CD4-positive, alpha-beta T cell treated with Interleukin-12 subunit alpha and Interleukin-12 subunit beta, for 1 hour (primary cell): ENCODE results near the gene TENT5D.
"Not testable (repeated sequence)": the region's sequence is repeated elsewhere in the genome, so short reads cannot be mapped to it uniquely, and the experiment has no call there.

Experiments
- DNase-seq: peaks from one replicate; pipeline ENCODE4 v3.0.0-alpha.2; 2020

The TENT5D gene

DNA sequence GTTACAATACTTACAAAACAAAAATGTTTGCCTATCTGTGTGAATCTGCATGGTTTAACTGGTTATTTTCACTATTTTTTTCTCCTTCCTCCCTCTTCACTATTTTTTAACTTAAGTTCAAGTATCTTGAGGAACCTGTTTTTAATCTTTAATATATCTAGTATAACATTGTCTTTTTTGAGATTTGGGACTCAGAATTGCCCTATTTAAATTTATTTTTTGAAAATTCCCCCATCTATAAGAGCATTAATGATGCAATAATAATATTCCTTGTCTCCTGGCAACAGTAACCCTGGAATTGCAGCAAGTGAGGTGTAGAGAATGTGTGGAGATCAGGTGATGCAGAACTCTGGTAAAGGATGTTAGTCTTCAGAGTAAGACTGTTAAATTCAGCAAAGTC is at the start of gene TENT5D:
Gene TENT5D (plus strand): TSS at position 301 of the 400 bp plus-strand sequence. CDS start 22,093 bp downstream, outside the sequence.
- DNase-seq = no peak

DNA sequence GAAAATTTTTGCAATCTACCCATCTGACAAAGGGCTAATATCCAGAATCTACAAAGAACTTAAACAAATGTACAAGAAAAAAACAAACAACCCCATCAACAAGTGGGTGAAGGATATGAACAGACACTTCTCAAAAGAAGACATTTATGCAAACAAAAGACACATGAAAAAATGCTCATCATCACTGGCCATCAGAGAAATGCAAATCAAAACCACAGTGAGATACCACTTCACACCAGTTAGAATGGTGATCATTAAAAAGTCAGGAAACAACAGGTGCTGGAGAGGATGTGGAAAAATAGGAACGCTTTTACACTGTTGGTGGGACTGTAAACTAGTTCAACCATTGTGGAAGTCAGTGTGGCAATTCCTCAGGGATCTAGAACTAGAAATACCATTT is 34.6 kb upstream of the TENT5D start:
- DNase-seq = not testable (repeated sequence)

DNA sequence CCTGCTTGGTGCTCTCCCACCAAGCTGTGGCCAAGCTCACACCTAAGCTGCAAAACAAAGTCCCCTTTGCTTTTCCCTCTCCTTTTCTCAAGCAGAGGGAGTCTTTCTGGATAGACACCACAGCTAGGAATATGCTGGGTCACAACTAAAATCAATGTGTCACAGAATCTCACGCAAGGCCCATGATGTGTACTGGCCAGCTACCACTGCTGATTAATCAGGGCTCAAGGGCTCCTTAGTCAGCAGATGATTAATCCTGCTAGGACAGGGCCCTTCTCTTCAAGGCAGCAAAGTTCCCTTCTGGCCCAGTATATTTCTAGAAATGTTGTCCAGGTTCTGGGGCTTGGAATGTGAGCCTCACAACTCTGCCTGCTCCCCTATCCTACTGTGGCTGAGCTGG is 32.0 kb upstream of the TENT5D start:
- DNase-seq = no peak

DNA sequence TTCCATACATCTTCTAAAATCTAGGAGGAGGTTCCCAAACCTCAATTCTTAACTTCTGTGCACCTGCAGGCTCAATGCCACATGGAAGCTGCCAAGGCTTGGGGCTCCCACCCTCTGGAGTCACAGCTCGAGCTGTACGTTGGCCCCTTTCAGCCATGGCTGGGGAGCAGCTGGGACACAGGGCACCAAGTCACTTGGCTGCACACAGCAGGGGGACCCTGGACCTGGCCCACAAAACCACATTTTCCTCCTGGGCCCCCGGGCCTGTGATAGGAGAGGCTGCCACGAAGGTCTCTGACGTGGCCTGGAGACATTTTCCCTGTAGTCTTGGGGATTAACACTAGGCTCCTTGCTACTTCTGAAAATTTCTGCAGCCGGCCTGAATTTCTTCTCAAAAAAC is 8.2 kb upstream of the TENT5D start:
- no peak for DNase-seq

DNA sequence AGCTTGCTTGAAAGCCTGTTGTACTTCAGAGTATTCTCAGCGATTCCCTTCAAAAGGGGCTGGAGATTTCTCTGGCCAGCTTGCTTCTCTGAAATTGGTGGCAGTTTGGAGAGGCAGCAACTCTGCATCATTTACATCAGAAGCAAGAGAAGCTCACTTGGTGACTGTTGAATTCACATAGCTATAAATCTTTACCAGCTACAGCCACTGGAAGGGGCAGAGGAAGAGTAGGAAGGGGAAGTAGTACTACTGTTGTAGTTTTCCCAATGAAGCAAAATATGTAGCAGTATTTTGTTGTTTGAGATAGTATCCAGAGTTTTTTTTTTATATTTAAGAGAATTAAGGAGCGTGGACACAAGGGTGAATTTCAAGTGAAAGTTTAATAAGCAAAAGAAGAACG is 2.8 kb downstream of the TENT5D start:
- DNase-seq = no peak

DNA sequence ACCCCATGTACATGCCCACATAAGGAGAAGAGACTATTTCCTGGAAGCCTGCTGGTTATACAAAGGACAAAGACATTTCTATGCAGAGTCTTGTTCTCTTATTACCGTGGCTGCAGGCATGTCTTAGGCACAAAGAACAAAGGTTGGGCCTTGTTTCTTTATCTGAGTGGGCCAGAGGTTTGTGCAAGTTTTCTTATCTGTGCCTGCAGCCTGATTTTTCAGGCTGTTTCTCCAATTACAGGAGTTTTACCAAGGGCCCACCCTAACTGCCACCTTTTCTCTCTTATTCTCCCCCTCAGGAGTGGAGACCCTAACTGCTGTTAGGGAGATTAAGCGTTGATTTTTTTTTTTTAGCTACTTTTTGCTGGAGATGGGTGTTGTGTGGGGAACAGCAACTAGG is 3.5 kb downstream of the TENT5D start:
- no peak for DNase-seq

DNA sequence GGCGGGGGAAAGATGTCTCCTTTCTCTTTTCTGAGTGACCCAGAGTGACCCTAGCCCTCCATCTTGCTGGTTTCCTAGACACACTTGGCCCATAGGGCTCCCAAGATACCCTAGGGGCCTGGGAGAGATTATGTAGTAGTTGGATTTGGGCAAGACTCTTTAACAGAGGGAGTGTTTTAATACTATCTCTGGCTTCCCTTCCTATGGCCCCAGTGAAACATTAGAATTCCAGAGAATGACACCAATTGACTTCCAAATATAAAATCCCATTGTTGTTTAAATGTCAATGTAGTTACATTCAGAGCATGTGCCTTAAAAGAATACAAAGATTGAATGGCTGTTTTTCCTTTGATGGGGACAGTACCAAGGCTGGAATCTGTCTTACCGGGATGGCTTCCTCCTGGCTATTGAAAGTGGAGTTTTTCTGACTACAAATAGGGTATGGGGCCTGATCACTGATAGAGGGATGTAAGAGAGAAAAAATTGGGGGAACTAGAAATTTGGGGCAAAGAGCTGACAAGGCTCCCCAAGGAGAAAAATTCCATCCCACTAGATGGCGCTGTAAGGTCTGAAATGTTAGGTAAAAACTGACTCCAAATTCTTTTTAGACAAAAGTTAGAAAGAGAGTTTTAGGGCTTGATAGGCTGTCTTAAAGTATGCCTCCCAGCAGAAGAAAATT is 10.7 kb downstream of the TENT5D start:
- DNase-seq = no peak

DNA sequence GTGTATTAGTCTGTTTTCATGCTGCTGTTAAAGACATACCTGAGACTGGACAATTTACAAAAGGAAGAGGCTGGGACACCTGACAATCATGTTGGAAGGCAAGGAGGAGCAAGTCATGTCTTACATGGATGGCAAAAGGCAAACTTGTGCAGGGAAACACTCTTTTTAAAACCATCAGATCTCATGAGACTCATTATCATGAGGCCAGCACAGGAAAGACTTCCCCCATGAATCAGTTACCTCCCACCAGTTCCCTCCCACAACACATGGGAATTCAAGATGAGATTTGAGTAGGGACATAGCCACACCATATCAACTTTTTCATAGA is 11.2 kb downstream of the TENT5D start:
- no peak for DNase-seq

DNA sequence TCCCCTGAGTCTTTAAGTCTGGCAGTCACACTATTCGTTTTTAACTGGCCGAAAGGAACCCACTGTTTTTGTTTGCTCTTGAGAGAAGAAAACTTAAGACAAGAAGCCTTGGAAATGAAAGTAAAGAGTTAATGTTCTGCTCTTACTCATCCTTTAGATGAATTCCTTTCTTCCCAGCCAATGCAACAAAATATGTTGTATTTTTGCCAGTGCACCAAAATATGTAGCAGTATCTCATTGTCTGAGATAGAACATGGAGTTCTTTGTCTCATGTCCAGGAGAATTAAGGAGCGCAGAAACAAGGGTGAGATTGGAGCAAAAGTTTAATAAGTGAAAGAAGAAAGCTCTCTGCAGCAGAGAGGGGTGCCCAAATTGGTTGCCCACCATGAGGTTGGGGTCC is 12.2 kb downstream of the TENT5D start:
- no peak for DNase-seq

DNA sequence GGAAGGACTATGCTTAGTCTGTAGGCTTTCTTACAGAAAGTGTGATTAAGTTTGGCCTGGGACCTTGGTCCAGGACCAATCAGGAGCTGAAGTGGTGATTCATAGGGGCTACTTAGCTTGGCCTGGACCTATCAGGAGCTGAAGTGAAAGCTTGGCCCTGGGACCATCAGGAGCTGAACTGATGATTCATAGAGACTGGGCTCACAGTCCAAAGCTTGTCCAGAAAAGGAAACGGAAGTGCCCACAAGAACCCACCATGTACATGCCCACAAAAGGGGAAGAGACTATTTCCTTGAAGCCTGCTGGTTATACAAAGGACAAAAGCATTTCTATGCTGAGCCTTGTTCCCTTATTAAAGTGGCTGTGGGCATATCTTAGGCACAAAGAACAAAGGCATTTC is 12.6 kb downstream of the TENT5D start:
- no peak for DNase-seq

DNA sequence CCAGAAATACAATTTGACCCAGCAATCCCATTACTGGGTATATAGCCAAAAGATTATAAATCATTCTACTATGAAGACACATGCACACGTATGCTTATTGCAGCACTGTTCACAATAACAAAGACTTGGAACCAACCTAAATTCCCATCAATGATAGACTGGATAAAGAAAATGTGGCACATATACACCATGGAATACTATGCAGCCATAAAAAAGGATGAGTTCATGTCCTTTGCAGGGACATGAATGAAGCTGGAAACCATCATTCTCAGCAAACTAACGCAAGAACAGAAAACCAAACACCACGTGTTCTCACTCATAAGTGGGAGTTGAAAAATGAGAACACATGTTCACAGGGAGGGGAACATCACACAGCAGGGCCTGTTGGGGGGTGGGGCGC is 47.9 kb downstream of the TENT5D start:
- DNase-seq = not testable (repeated sequence)

DNA sequence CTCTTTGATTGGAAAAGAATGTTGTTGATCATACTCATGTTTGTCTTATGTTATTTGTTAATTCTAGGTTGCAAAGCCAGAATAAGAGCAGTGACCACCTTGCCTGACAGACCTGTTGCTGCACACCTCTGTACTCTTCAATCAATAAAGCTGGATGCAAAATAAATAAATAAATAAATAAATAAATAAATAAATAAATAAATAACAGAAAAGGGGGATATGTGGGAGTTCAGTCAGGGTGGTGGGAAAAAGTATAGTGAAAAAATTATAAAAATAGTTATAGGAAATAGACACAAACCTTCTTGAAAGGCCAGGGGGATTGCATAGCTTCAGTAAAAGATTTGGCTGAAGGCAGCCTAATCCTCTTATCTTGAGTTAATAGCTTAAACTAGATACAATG is 51.3 kb downstream of the TENT5D start:
- DNase-seq = no peak

DNA sequence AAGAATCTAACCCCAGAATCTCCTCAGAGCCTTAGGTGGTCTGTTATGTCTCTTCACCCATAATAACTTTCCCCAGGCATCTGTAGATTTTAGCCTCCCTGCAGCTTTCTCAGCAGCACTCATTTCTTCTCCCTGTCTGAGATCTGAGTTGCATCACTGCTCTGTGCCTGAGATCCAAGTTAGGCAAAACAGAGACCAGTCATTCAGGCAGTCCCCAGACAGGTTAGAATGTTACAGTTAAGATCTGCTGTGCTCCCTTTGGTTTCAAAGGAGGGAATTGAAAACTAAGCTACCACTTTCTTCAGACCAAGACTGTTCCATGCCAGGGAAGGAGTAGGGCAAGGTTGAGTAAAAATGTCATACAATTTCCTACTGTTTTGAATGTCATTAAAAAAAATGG is 65.3 kb downstream of the TENT5D start:
- DNase-seq = no peak

DNA sequence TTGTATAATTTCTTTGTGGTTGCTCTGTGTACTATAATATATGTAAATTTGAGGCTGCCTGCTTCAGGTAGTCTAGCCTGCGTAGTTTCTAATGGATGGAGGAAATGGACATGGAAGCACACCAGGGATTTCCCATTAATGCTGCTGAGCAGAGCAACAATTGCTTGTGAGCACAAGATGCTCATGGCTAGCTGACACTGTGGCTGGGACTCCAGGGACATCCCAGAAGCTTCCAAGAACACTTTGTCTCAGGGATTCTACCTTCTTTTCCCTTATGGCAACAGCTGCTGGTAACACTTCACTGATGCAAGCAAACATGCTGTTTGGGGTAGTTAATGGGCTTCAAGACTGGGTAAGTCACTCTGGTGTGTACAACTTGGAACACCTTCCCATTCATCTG is 66.1 kb downstream of the TENT5D start:
- no peak for DNase-seq

DNA sequence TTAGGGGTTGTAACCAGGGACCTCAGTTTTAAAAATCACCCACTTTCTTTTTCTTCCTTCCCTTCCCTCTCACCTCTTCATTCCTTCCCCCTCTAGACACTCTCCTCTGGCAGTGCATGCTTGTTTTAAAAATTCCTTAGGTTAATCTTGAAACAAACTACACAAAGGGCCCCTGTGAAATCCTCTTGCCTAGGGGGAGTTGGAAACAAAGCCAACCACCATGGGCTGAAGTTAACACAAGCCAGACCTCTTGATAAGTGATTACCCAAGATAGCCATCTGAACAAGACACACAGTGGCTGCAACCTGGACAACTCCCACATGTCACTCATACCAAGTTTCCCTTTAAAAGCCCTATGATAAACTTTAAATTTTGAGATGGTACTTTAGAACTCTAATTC is 68.9 kb downstream of the TENT5D start:
- no peak for DNase-seq
